Activated CD8-positive, alpha-beta memory T cell treated with anti-CD3 and anti-CD28 coated beads for 24 hours (primary cell): ENCODE results near the gene EGFLAM.

Experiments used
- DNase-seq: peaks from one replicate; pipeline ENCODE4 v3.0.0-alpha.2; 2020

Gene EGFLAM

GRCh38 chr5:38453921-38454320 is 195.6 kb downstream of the EGFLAM start:
- DNase-seq: no peak

- no peak for DNase-seq
These were observed 197.5 kb downstream of the EGFLAM start for GRCh38 chr5:38455796-38456330.

GRCh38 chr5:38456657-38457399 is 198.5 kb downstream of the EGFLAM start:
- DNase-seq: no peak

- DNase-seq: no peak
These were observed 199.8 kb downstream of the EGFLAM start for GRCh38 chr5:38458174-38458573.

- DNase-seq: no peak
These were observed 204.7 kb downstream of the EGFLAM start for GRCh38 chr5:38462976-38463633.

GRCh38 chr5:38463634-38464521 is 205.5 kb downstream of the EGFLAM start:
- no peak for DNase-seq

GRCh38 chr5:38465061-38465460 is 206.7 kb downstream of the EGFLAM start:
- DNase-seq: no peak

GRCh38 chr5:38465702-38466423 is 207.5 kb downstream of the EGFLAM start:
- DNase-seq: no peak

GRCh38 chr5:38466424-38467189 is 208.2 kb downstream of the EGFLAM start:
- no peak for DNase-seq

GRCh38 chr5:38467353-38468040 is 209.1 kb downstream of the EGFLAM start:
- DNase-seq: no peak

- no peak for DNase-seq
These were observed 209.9 kb downstream of the EGFLAM start for GRCh38 chr5:38468202-38468673.

- DNase-seq: no peak
These were observed 210.8 kb downstream of the EGFLAM start for GRCh38 chr5:38468978-38469706.

- no peak for DNase-seq
These were observed 211.4 kb downstream of the EGFLAM start for GRCh38 chr5:38469707-38470267.

- DNase-seq: no peak
These were observed 213.3 kb downstream of the EGFLAM start for GRCh38 chr5:38471709-38472108.

GRCh38 chr5:38472541-38472940 is 214.2 kb downstream of the EGFLAM start:
- no peak for DNase-seq

GRCh38 chr5:38473008-38473407 is 214.6 kb downstream of the EGFLAM start:
- no peak for DNase-seq

GRCh38 chr5:38478166-38478565 is 219.8 kb downstream of the EGFLAM start:
- DNase-seq: no peak

GRCh38 chr5:38478878-38479277 is 220.5 kb downstream of the EGFLAM start:
- DNase-seq: no peak

- DNase-seq: no peak
These were observed 221.1 kb downstream of the EGFLAM start for GRCh38 chr5:38479315-38479904.
